Measurements from ENCODE around the gene ATE1.

Gene ATE1

DNA sequence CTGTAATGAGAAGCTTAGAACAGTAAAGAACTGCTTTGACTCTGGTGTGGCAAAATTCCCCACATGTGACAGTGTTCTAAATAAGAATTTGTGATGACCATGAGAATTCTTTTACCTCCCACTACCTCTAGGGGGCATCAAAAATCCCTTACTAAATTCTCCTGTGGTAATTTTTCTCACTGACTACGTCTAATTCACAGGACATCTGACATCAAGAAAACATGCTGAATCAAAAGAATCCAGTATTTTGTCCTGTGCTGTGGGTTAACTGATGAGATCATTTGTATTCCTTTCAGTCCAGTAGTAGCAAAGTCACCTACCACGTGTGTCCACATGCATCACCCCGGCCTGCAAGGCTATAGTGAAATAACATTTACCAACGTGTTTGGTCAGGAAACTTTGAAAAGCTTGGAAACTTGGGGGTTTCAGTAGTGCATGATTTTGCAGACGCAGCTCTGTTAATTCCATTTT lies 103.8 kb downstream of the ATE1 start:
- H3K27ac ChIP-seq (ENCODE audit: low read length), result no peak overlapping the region
- H3K4me1 ChIP-seq (ENCODE audit: control insufficient read depth, low read depth, low read length), result no peaks in the 10 kb centered on the region
- no peak overlapping the region for H3K9ac ChIP-seq (ENCODE audit: low read length)
- peaks cover 8% of the 10 kb centered on the region for H3K36me3 ChIP-seq (ENCODE audit: control insufficient read depth, low read depth, low read length)
- no peaks in the 10 kb centered on the region for H3K27me3 ChIP-seq (ENCODE audit: control insufficient read depth, insufficient read depth, low read length)
- no peaks in the 10 kb centered on the region for H3K9me3 ChIP-seq (ENCODE audit: control insufficient read depth, low read depth, low read length)
- H3K4me3 ChIP-seq (ENCODE audit: low read length), result no peak overlapping the region

DNA sequence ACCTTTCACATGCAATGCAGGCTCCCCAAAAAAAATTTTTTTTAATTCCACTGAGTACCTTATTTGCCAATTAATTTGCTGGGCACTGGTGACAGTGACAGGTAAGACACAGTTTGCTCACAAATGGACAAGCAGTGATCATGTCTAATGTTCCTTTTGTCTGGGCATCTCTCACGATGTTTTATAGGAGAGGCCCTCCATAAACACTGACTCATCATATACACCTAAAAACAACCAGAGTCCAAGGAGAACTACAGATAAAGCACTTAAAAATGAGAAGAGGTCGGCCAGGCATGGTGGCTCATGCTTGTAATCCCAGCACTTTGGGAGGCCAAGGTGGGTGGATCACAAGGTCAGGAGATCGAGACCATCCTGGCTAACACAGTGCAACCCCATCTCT lies 105.1 kb downstream of the ATE1 start:
- H3K9me3 ChIP-seq (ENCODE audit: control insufficient read depth, low read depth, low read length), result no peaks in the 10 kb centered on the region
- no peak overlapping the region for H3K4me3 ChIP-seq (ENCODE audit: low read length)
- H3K36me3 ChIP-seq (ENCODE audit: control insufficient read depth, low read depth, low read length), result no peaks in the 10 kb centered on the region
- no peaks in the 10 kb centered on the region for H3K27me3 ChIP-seq (ENCODE audit: control insufficient read depth, insufficient read depth, low read length)
- no peaks in the 10 kb centered on the region for H3K4me1 ChIP-seq (ENCODE audit: control insufficient read depth, low read depth, low read length)
- H3K27ac ChIP-seq (ENCODE audit: low read length), result no peak overlapping the region
- no peak overlapping the region for H3K9ac ChIP-seq (ENCODE audit: low read length)

DNA sequence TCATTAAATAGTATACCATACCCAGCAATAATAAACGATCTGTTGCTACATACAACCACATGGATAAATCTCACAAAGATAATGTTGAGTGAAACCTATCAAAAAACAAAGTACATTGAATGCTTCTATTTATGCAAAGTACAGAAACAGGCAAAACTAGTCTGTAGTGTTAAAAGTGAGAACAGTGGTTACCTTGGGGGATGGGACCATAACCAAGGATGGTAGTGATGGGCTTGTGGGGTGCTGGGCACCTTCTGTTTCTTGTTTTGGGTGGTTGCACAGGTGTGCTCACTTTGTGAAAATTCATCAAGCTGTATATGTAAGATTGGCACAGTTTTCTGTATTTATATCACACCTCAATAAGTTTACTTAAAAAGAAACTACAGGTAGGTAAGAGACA lies 105.7 kb downstream of the ATE1 start:
- no peaks in the 10 kb centered on the region for H3K9me3 ChIP-seq (ENCODE audit: control insufficient read depth, low read depth, low read length)
- H3K4me3 ChIP-seq (ENCODE audit: low read length), result no peak overlapping the region
- no peak overlapping the region for H3K9ac ChIP-seq (ENCODE audit: low read length)
- no peaks in the 10 kb centered on the region for H3K36me3 ChIP-seq (ENCODE audit: control insufficient read depth, low read depth, low read length)
- no peaks in the 10 kb centered on the region for H3K4me1 ChIP-seq (ENCODE audit: control insufficient read depth, low read depth, low read length)
- no peaks in the 10 kb centered on the region for H3K27me3 ChIP-seq (ENCODE audit: control insufficient read depth, insufficient read depth, low read length)
- H3K27ac ChIP-seq (ENCODE audit: low read length), result no peak overlapping the region

DNA sequence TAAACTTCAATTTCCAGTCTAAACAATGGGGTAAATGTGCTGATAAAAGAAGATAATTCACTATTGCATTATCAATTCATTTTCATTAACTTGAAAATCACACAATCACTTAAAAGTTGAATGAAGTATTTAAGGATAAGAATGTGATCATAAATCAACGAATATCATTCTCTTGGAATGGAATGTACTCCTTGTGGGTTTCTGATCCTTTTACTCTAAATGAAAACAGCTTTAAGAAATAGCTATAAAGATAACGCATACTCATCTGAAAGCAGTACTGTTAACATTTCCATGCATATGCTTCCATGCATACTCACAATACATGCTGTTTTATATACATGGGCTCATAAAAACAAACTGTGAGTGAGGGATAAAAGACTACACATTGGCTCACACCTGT lies 108.8 kb downstream of the ATE1 start:
- Histone ChIP-seq H3K4me3 (ENCODE audit: low read length) (no peak overlapping the region), H3K4me1 (ENCODE audit: control insufficient read depth, low read depth, low read length) (no peaks in the 10 kb centered on the region), H3K9ac (ENCODE audit: low read length) (no peak overlapping the region), H3K9me3 (ENCODE audit: control insufficient read depth, low read depth, low read length) (no peaks in the 10 kb centered on the region), H3K36me3 (ENCODE audit: control insufficient read depth, low read depth, low read length) (no peaks in the 10 kb centered on the region), H3K27me3 (ENCODE audit: control insufficient read depth, insufficient read depth, low read length) (no peaks in the 10 kb centered on the region), H3K27ac (ENCODE audit: low read length) (no peak overlapping the region)

GRCh38 chr10:121818599-121818998 lies 109.2 kb downstream of the ATE1 start:
- H3K9ac ChIP-seq (ENCODE audit: low read length), result no peak overlapping the region
- H3K27ac ChIP-seq (ENCODE audit: low read length), result no peak overlapping the region
- H3K9me3 ChIP-seq (ENCODE audit: control insufficient read depth, low read depth, low read length), result no peaks in the 10 kb centered on the region
- H3K4me3 ChIP-seq (ENCODE audit: low read length), result no peak overlapping the region
- H3K27me3 ChIP-seq (ENCODE audit: control insufficient read depth, insufficient read depth, low read length), result no peaks in the 10 kb centered on the region
- H3K36me3 ChIP-seq (ENCODE audit: control insufficient read depth, low read depth, low read length), result no peaks in the 10 kb centered on the region
- H3K4me1 ChIP-seq (ENCODE audit: control insufficient read depth, low read depth, low read length), result no peaks in the 10 kb centered on the region

- Histone ChIP-seq H3K36me3 (ENCODE audit: control insufficient read depth, low read depth, low read length) (no peaks in the 10 kb centered on the region), H3K4me1 (ENCODE audit: control insufficient read depth, low read depth, low read length) (no peaks in the 10 kb centered on the region), H3K4me3 (ENCODE audit: low read length) (no peak overlapping the region), H3K9me3 (ENCODE audit: control insufficient read depth, low read depth, low read length) (no peaks in the 10 kb centered on the region), H3K9ac (ENCODE audit: low read length) (no peak overlapping the region), H3K27ac (ENCODE audit: low read length) (no peak overlapping the region), H3K27me3 (ENCODE audit: control insufficient read depth, insufficient read depth, low read length) (no peaks in the 10 kb centered on the region)
Observed at GRCh38 chr10:121816197-121816596, 111.6 kb downstream of the ATE1 start.

GRCh38 chr10:121813857-121814256 lies 114.0 kb downstream of the ATE1 start:
- Histone ChIP-seq H3K9me3 (ENCODE audit: control insufficient read depth, low read depth, low read length) (no peaks in the 10 kb centered on the region), H3K27ac (ENCODE audit: low read length) (no peak overlapping the region), H3K4me3 (ENCODE audit: low read length) (no peak overlapping the region), H3K9ac (ENCODE audit: low read length) (no peak overlapping the region), H3K27me3 (ENCODE audit: control insufficient read depth, insufficient read depth, low read length) (no peaks in the 10 kb centered on the region), H3K4me1 (ENCODE audit: control insufficient read depth, low read depth, low read length) (no peaks in the 10 kb centered on the region), H3K36me3 (ENCODE audit: control insufficient read depth, low read depth, low read length) (no peaks in the 10 kb centered on the region)

DNA sequence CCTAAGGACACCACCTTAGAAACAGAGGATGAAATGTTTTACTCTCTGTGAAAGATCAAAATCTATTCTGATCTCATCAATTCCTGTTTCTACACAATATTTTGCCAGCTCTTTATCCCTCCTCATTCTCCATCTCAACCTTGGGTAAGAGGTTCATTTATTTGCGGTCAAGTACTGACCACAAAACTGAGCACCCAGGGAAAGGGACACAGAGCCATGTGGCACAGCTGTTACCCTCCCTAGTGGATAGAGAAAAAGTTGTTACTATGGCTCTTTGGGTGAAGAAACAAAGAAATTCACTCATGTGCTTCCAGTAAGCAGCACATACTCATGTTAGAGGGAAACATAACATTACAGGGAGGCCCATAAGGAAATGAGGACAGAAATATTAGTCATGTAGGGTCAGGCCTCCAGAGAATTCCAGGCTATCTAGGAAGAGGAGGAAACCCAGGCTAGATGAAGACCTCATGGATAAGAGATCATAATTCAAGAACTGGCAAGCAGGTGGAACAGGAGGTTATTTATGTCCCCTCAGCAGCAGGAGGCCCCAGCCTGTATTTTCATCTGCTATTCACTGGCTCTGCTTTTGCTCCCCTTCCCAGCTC lies 114.5 kb downstream of the ATE1 start:
- Histone ChIP-seq H3K9me3 (ENCODE audit: control insufficient read depth, low read depth, low read length) (no peaks in the 10 kb centered on the region), H3K36me3 (ENCODE audit: control insufficient read depth, low read depth, low read length) (no peaks in the 10 kb centered on the region), H3K27ac (ENCODE audit: low read length) (no peak overlapping the region), H3K4me1 (ENCODE audit: control insufficient read depth, low read depth, low read length) (no peaks in the 10 kb centered on the region), H3K27me3 (ENCODE audit: control insufficient read depth, insufficient read depth, low read length) (no peaks in the 10 kb centered on the region), H3K4me3 (ENCODE audit: low read length) (no peak overlapping the region), H3K9ac (ENCODE audit: low read length) (no peak overlapping the region)

GRCh38 chr10:121812031-121812430 lies 115.8 kb downstream of the ATE1 start:
- H3K4me3 ChIP-seq (ENCODE audit: low read length), result no peak overlapping the region
- H3K27ac ChIP-seq (ENCODE audit: low read length), result no peak overlapping the region
- H3K4me1 ChIP-seq (ENCODE audit: control insufficient read depth, low read depth, low read length), result no peaks in the 10 kb centered on the region
- H3K9me3 ChIP-seq (ENCODE audit: control insufficient read depth, low read depth, low read length), result no peaks in the 10 kb centered on the region
- no peaks in the 10 kb centered on the region for H3K36me3 ChIP-seq (ENCODE audit: control insufficient read depth, low read depth, low read length)
- no peak overlapping the region for H3K9ac ChIP-seq (ENCODE audit: low read length)
- H3K27me3 ChIP-seq (ENCODE audit: control insufficient read depth, insufficient read depth, low read length), result no peaks in the 10 kb centered on the region

GRCh38 chr10:121811386-121811785 lies 116.4 kb downstream of the ATE1 start:
- H3K4me3 ChIP-seq (ENCODE audit: low read length), result no peak overlapping the region
- H3K9me3 ChIP-seq (ENCODE audit: control insufficient read depth, low read depth, low read length), result no peaks in the 10 kb centered on the region
- no peak overlapping the region for H3K9ac ChIP-seq (ENCODE audit: low read length)
- H3K27me3 ChIP-seq (ENCODE audit: control insufficient read depth, insufficient read depth, low read length), result no peaks in the 10 kb centered on the region
- no peaks in the 10 kb centered on the region for H3K36me3 ChIP-seq (ENCODE audit: control insufficient read depth, low read depth, low read length)
- no peaks in the 10 kb centered on the region for H3K4me1 ChIP-seq (ENCODE audit: control insufficient read depth, low read depth, low read length)
- no peak overlapping the region for H3K27ac ChIP-seq (ENCODE audit: low read length)

GRCh38 chr10:121808835-121809234 lies 119.0 kb downstream of the ATE1 start:
- H3K9ac ChIP-seq (ENCODE audit: low read length), result no peak overlapping the region
- no peak overlapping the region for H3K4me3 ChIP-seq (ENCODE audit: low read length)
- no peaks in the 10 kb centered on the region for H3K9me3 ChIP-seq (ENCODE audit: control insufficient read depth, low read depth, low read length)
- no peaks in the 10 kb centered on the region for H3K27me3 ChIP-seq (ENCODE audit: control insufficient read depth, insufficient read depth, low read length)
- no peaks in the 10 kb centered on the region for H3K4me1 ChIP-seq (ENCODE audit: control insufficient read depth, low read depth, low read length)
- no peak overlapping the region for H3K27ac ChIP-seq (ENCODE audit: low read length)
- no peaks in the 10 kb centered on the region for H3K36me3 ChIP-seq (ENCODE audit: control insufficient read depth, low read depth, low read length)

DNA sequence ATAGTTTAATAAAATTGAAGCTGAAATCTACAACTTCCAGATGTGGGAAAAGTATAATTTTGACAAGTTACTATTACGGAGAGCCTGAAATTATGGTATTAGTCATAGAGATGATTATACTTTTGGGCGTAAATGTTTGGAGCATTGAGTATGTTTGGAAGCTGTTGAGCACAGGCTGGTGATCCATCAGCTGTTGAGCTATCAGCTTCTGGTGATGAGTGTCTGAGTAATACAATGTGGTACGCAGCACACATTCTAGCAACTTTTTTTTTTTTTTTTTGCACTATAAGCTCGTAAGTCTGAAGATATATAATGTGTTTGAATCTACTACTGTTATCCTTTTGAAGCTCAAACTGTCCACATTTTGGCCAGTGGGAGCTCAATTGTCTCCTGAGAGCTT lies 123.4 kb downstream of the ATE1 start:
- no peaks in the 10 kb centered on the region for H3K36me3 ChIP-seq (ENCODE audit: control insufficient read depth, low read depth, low read length)
- H3K27me3 ChIP-seq (ENCODE audit: control insufficient read depth, insufficient read depth, low read length), result no peaks in the 10 kb centered on the region
- no peak overlapping the region for H3K9ac ChIP-seq (ENCODE audit: low read length)
- peaks cover 3% of the 10 kb centered on the region for H3K4me1 ChIP-seq (ENCODE audit: control insufficient read depth, low read depth, low read length)
- H3K9me3 ChIP-seq (ENCODE audit: control insufficient read depth, low read depth, low read length), result no peaks in the 10 kb centered on the region
- H3K4me3 ChIP-seq (ENCODE audit: low read length), result no peak overlapping the region
- no peak overlapping the region for H3K27ac ChIP-seq (ENCODE audit: low read length)

Measured in iPS-18a (cell line).